ENCODE data around the gene NDUFV2. TPM values are rescaled to one million over a fixed set of nuclear protein-coding genes. Genes with fewer than 3 reads are reported as not detected.

The NDUFV2 gene
- total and polyA plus RNA-seq, 2 of the 13 experiments (the other 11 are each of a cell fraction or from before 2014, with no cell fraction given): 216 to 299 TPM

DNA sequence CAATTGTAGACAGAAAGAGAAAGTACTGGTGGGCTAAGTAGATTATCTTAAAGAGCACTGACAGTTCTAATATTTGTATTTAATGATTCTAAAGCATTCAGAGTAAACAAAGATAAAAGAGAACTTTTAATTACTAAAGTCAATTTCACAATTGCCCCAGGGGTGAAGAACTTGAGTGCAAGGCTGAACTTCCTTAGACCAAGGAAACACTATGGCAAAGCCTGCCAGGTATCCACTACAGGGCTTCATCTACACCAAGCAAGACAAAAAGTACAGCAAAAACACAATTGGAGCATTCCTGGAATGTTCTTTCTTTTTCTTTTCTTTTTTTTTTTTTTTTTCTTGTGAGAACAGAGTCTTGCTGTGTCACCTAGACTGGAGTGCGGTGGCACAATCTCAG, 46.9 kb upstream of the NDUFV2 start (continued):
- TF ChIP-seq NFE2L1 (CRISPR knock-in tag; IDR thresholded peaks at IDR 0.05; ENCODE audit: borderline replicate concordance): no peak
- TF ChIP-seq HMGXB4 (CRISPR knock-in tag; IDR thresholded peaks at IDR 0.05; ENCODE audit: borderline replicate concordance in 1 of 2, low read depth in 1 of 2): no peak
- TF ChIP-seq TAF1 (CRISPR knock-in tag; IDR thresholded peaks at IDR 0.05): no peak
- no peak for TF ChIP-seq ATF6 (CRISPR knock-in tag; conservative IDR thresholded peaks at IDR 0.05)
- TF ChIP-seq AGO2 (optimal IDR thresholded peaks at IDR 0.05; ENCODE audit: low read depth, low read length): no peak
- TF ChIP-seq ZMAT3 (CRISPR knock-in tag; conservative IDR thresholded peaks at IDR 0.05): no peak
- TF ChIP-seq NPAS2 (CRISPR knock-in tag; IDR thresholded peaks at IDR 0.05; ENCODE audit: borderline replicate concordance): no peak
- TF ChIP-seq RAD21 (CRISPR knock-in tag; IDR thresholded peaks at IDR 0.05): no peak
- TF ChIP-seq KDM3A (CRISPR knock-in tag; IDR thresholded peaks at IDR 0.05; ENCODE audit: low read depth): no peak

DNA sequence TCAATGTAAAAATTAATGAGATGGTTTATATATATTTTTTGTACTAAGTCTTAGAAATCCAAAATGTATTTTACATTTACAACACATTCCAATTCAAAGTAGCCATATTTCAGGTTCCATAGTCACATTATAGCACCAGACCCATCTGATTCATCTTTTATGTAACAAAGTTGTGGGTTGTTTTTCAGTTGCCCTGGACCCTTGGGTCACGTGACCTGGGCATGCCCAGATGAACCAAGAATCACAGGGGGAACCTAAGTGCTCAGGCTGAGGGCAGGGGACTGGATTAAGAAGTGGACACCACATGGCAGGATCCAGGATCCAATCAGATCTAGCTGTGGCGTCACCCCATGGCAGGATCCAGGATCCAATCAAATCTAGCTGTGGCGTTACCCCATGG, 44.9 kb upstream of the NDUFV2 start:
- ATAC-seq: peak; percentile 44; the same call in 2 of the 3 replicates
- Histone ChIP-seq H3K4me1 (ENCODE audit: insufficient read depth, low read length) (peaks cover 14% of the 10 kb centered on the region), H3K9ac (ENCODE audit: insufficient read depth, low read depth, low read length) (no peak overlapping the region), H3K79me2 (ENCODE audit: insufficient read depth, low read length) (no peaks in the 10 kb centered on the region), H3K4me2 (ENCODE audit: low read depth, low read length) (peak overlapping the region; percentile 25), H3K27me3 (ENCODE audit: control insufficient read depth in 1 of 2, insufficient read depth in 2 of 2, low read length in 2 of 2) (no peaks in the 10 kb centered on the region; a peak in 1 of 5 replicates), H3K27ac (ENCODE audit: extremely low read length, insufficient read depth, low read length) (no peak overlapping the region), H4K20me1 (ENCODE audit: insufficient read depth, low read length) (no peaks in the 10 kb centered on the region), H3K4me3 (replicated peaks in 1 of 3; ENCODE audit: insufficient read depth in 1 of 3, low read depth in 2 of 3, low read length in 3 of 3) (no peak overlapping the region), H2AFZ (ENCODE audit: low read length) (peak overlapping the region; percentile 25), H3K36me3 (replicated peaks in 1 of 2; ENCODE audit: control insufficient read depth in 1 of 2, insufficient read depth in 2 of 2, low read length in 2 of 2) (no peaks in the 10 kb centered on the region), H3K9me3 (ENCODE audit: low read length) (peaks cover 10% of the 10 kb centered on the region)
- no peak for DNase-seq (ENCODE audit: low spot score)
- FAIRE-seq: no peak
- no TSS peak for BruUV-seq (replicated peaks)
- 72% methylated on average over 3 of the region's 3 CpGs for WGBS (ENCODE audit: low lambda C conversion rate)
- intact Hi-C loops (cut with micrococcal nuclease; ENCODE audit: unreplicated experiment): no loop called here
- ChIA-PET CTCF (ENCODE audit: low intra/inter-chr PET ratio, low total read pairs) (no interaction called here), POLR2A (no interaction called here)
- in situ Hi-C loops (cut with HindIII; ENCODE audit: extremely low pct_ligation_motif_present, low pct_unique_long_range_greater_than_20kb): loop anchor here (25.0 kb wide), 1 partner anchor 280 kb away; the partner anchor contains the start of gene TWSG1
- TF ChIP-seq ZNF615 (CRISPR knock-in tag; IDR thresholded peaks at IDR 0.05; ENCODE audit: borderline replicate concordance) (no peak), JDP2 (CRISPR knock-in tag; IDR thresholded peaks at IDR 0.05; ENCODE audit: borderline replicate concordance) (no peak), CEBPB (IDR thresholded peaks at IDR 0.05; ENCODE audit: borderline replicate concordance, low read depth, low read length) (no peak), CREM (IDR thresholded peaks at IDR 0.05) (no peak), CREM (CRISPR knock-in tag; IDR thresholded peaks at IDR 0.05) (no peak), FIP1L1 (IDR thresholded peaks at IDR 0.05; ENCODE audit: borderline replicate concordance, insufficient read depth, low read depth, low read length) (no peak), GLMP (CRISPR knock-in tag; IDR thresholded peaks at IDR 0.05; ENCODE audit: borderline replicate concordance) (no peak), PHF20 (CRISPR knock-in tag; IDR thresholded peaks at IDR 0.05) (no peak), RAD51 (IDR thresholded peaks at IDR 0.05; ENCODE audit: borderline replicate concordance) (peak; percentile 81)
- TF ChIP-seq, protein P1, sequence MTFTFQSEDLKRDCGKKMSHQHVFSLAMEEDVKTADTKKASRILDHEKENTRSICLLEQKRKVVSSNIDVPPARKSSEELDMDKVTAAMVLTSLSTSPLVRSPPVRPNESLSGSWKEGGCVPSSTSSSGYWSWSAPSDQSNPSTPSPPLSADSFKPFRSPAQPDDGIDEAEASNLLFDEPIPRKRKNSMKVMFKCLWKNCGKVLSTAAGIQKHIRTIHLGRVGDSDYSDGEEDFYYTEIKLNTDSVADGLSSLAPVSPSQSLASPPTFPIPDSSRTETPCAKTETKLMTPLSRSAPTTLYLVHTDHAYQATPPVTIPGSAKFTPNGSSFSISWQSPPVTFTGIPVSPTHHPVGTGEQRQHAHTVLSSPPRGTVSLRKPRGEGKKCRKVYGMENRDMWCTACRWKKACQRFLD (CRISPR knock-in tag; IDR thresholded peaks at IDR 0.05; ENCODE audit: borderline replicate concordance): no peak
